Keratinocyte (primary cell): Measurements from ENCODE around the gene RPS3A. TPM values are rescaled to one million over a fixed set of nuclear protein-coding genes. Genes with fewer than 3 reads are reported as not detected.

Experiments used
- DNase-seq: peaks from one replicate; pipeline ENCODE4 v3.0.0-alpha.2; 2011; ENCODE audit warnings: low read depth, missing footprints, low spot score
- FAIRE-seq: peaks from 2 replicates; lab custom pipeline; 2011; peaks lifted over from hg19 to GRCh38; lab: Jason Lieb, UNC
- H2AFZ ChIP-seq: 2 replicates; pipeline ENCODE4 v1.6.0; 2012; ENCODE audit warnings: low read length, control low read depth, inconsistent platforms; ENCODE audit not compliant: control insufficient read depth
- H3K27ac ChIP-seq: 2 replicates; pipeline ENCODE4 v1.5.1; 2011; ENCODE audit warnings: low read length; ENCODE audit not compliant: control insufficient read depth, insufficient read depth
- H3K27me3 ChIP-seq: 3 replicates; pipeline ENCODE4 v1.6.0; 2011; ENCODE audit warnings: low read length; ENCODE audit not compliant: control insufficient read depth, insufficient read depth; ENCODE audit errors: extremely low read depth
- H3K36me3 ChIP-seq, 2 experiments: 2 replicates in 1 of 2; 3 replicates in 1 of 2; pipeline ENCODE4 v1.5.1; 2011; ENCODE audit warnings: low read length in 2 of 2, mild to moderate bottlenecking in 1 of 2; ENCODE audit not compliant: control insufficient read depth in 2 of 2, insufficient read depth in 2 of 2; ENCODE audit errors: extremely low read depth in 1 of 2
- H3K4me1 ChIP-seq: 3 replicates; pipeline ENCODE4 v1.5.1; 2011; ENCODE audit warnings: low read length; ENCODE audit not compliant: control insufficient read depth, insufficient read depth; ENCODE audit errors: extremely low read depth
- H3K4me2 ChIP-seq: 3 replicates; pipeline ENCODE4 v1.6.0; 2011; ENCODE audit warnings: low read depth, low read length; ENCODE audit not compliant: control insufficient read depth, insufficient read depth; ENCODE audit errors: extremely low read depth
- H3K4me3 ChIP-seq, 3 experiments: fragments of 200-600 bp in 1 of 3; sonication (generic) in 1 of 3; 2 replicates in 2 of 3; 3 replicates in 1 of 3; pipeline ENCODE4 v1.5.1; 2011 to 2016; ENCODE audit warnings: low read length in 3 of 3, mild to moderate bottlenecking in 3 of 3, control low read depth in 2 of 3, inconsistent platforms in 1 of 3, low read depth in 1 of 3, mixed read lengths in 1 of 3, mixed run types in 1 of 3, moderate library complexity in 1 of 3; ENCODE audit not compliant: control insufficient read depth in 2 of 3, insufficient read depth in 2 of 3; ENCODE audit errors: extremely low read depth in 1 of 3
- H3K79me2 ChIP-seq: 2 replicates; pipeline ENCODE4 v1.6.0; 2012; ENCODE audit warnings: low read length; ENCODE audit not compliant: control insufficient read depth, insufficient read depth
- H3K9ac ChIP-seq: 3 replicates; pipeline ENCODE4 v1.6.0; 2011; ENCODE audit warnings: low read length; ENCODE audit not compliant: control insufficient read depth, insufficient read depth; ENCODE audit errors: extremely low read depth
- H3K9me1 ChIP-seq: 3 replicates; pipeline ENCODE4 v1.6.0; 2011; ENCODE audit warnings: low read length; ENCODE audit not compliant: control insufficient read depth, insufficient read depth; ENCODE audit errors: extremely low read depth
- H3K9me3 ChIP-seq: 2 replicates; pipeline ENCODE4 v1.5.1; 2012; ENCODE audit warnings: low read depth, low read length; ENCODE audit not compliant: control insufficient read depth
- H4K20me1 ChIP-seq: 3 replicates; pipeline ENCODE4 v1.6.0; 2011; ENCODE audit warnings: low read length; ENCODE audit not compliant: control insufficient read depth, insufficient read depth; ENCODE audit errors: extremely low read depth
- EZH2 ChIP-seq: IDR thresholded peaks from one replicate; pipeline ENCODE4 v1.6.1; 2012; ENCODE audit warnings: inconsistent platforms, mild to moderate bottlenecking, low read length, moderate library complexity
- dilution Hi-C: fragments of 300-500 bp; cut with MboI; formaldehyde crosslinking; loops from one replicate; pipeline ENCODE4 v1.7.0; 2020; ENCODE audit warnings: low sequenced_read_pairs; ENCODE audit not compliant: extremely low pct_ligation_motif_present
- polyA plus RNA-seq, 5 experiments: library from polyadenylated mRNA; depleted of rRNA in 3 of 5; stranded (reverse) in 3 of 5; stranded (forward) in 1 of 5; unstranded in 1 of 5; fragments of >200 nt; gene quantifications; 1 replicate in 1 of 5; 2 replicates in 3 of 5; 3 replicates in 1 of 5; pipeline versions ENCODE4 v1.2.1 to v1.2.3, GENCODE V29; 2011 to 2012; ENCODE audit warnings: missing spikeins in 2 of 5, low read depth in 1 of 5, low replicate concordance in 1 of 5
- TF ChIP-seq, protein P1 (sequence below), 3 experiments: IDR thresholded peaks in 1 of 3; conservative IDR thresholded peaks in 1 of 3; optimal IDR thresholded peaks in 1 of 3; 2 replicates in 2 of 3; 3 replicates in 1 of 3; pipeline versions ENCODE3 to v1.5.1; 2011; ENCODE audit warnings: low read length in 3 of 3, mild to moderate bottlenecking in 3 of 3, moderate library complexity in 2 of 3, control low read depth in 1 of 3, inconsistent platforms in 1 of 3; ENCODE audit not compliant: insufficient read depth in 2 of 3; ENCODE audit errors: extremely low read depth in 1 of 3

Gene RPS3A
- polyA plus RNA-seq, 1 donor (not counting 4 experiments of a cell fraction or from before 2014, with no cell fraction given): 3,377 TPM

DNA sequence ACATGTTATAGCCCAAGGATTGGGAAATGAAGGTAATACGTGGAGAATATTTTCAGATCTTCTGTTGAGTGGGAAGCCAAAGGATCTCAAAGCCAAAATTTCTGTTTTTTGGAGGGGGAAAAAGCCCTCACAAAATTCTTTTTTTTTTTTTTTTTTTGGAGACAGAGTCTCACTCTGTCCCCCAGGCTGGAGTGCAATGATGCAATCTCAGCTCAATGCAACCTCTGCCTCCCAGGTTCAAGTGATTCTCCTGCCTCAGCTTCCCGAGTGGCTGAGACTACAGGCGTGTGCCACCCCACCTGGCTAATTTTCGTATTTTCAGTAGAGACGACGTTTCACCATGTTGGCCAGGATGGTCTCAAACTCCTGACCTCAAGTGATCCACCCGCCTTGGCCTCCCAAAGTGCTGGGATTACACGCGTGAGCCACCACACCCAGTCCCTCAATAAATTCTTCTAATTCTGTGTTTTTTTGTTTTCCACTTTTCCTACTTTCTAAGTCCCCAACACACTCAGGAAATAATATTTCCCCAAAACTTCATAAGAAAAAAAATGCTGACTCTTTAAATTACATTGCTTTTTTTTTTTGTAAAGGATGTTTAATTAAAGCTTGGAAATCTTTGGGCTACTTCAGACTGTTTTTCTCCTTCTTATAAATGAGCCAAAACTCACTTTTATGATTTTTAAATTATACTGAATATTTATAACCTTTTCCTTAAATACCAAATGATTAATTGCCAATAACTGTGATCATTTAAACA, 51.6 kb downstream of the RPS3A start:
- Histone ChIP-seq H3K27me3 (no peaks in the 10 kb centered on the region), H2AFZ (no peak overlapping the region), H3K79me2 (no peaks in the 10 kb centered on the region), H3K4me2 (no peak overlapping the region), H4K20me1 (no peaks in the 10 kb centered on the region), H3K36me3 (peaks cover 2 to 3% of the 10 kb centered on the region in 2 experiments), H3K9ac (no peak overlapping the region), H3K4me3 (no peak overlapping the region), H3K4me1 (peaks cover 2% of the 10 kb centered on the region), H3K9me1 (no peaks in the 10 kb centered on the region), H3K9me3 (no peaks in the 10 kb centered on the region), H3K27ac (no peak overlapping the region)
- FAIRE-seq (no peak), DNase-seq (no peak)
- TF ChIP-seq EZH2: no peak
- TF ChIP-seq, protein P1, sequence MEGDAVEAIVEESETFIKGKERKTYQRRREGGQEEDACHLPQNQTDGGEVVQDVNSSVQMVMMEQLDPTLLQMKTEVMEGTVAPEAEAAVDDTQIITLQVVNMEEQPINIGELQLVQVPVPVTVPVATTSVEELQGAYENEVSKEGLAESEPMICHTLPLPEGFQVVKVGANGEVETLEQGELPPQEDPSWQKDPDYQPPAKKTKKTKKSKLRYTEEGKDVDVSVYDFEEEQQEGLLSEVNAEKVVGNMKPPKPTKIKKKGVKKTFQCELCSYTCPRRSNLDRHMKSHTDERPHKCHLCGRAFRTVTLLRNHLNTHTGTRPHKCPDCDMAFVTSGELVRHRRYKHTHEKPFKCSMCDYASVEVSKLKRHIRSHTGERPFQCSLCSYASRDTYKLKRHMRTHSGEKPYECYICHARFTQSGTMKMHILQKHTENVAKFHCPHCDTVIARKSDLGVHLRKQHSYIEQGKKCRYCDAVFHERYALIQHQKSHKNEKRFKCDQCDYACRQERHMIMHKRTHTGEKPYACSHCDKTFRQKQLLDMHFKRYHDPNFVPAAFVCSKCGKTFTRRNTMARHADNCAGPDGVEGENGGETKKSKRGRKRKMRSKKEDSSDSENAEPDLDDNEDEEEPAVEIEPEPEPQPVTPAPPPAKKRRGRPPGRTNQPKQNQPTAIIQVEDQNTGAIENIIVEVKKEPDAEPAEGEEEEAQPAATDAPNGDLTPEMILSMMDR (optimal IDR thresholded peaks at IDR 0.05 in 1 of 3, IDR thresholded peaks at IDR 0.05 in 1 of 3, conservative IDR thresholded peaks at IDR 0.05 in 1 of 3; ENCODE audit: extremely low read depth in 1 of 3, insufficient read depth in 2 of 3, low read length in 3 of 3): no peak
- dilution Hi-C loops: no loop called here

DNA sequence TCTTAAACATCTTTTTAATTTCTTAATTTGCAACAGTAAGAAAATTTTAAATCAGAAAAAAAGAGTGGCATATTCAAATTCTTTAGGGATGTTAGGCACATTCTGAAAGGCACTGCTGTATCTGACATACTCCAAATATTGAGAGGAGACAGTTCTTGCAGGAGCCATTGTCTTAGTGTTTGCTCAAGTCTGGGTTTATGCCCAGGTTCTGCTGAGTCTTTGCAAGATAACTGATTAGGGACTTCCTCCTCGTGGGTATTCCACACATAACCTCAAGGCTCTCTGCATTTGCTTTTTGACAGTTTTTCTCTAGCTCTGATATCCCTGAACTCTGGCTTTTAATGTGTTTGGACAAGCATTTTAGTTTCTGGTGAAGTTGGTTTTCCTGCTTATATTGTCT, 52.6 kb downstream of the RPS3A start:
- Histone ChIP-seq H3K4me2 (no peak overlapping the region), H3K9ac (no peak overlapping the region), H3K9me1 (no peaks in the 10 kb centered on the region), H3K36me3 (peaks cover 1 to 2% of the 10 kb centered on the region in 2 experiments), H3K4me3 (no peak overlapping the region), H3K79me2 (no peaks in the 10 kb centered on the region), H4K20me1 (no peaks in the 10 kb centered on the region), H3K9me3 (no peaks in the 10 kb centered on the region), H3K27me3 (no peaks in the 10 kb centered on the region), H3K4me1 (peaks cover under 1% of the 10 kb centered on the region), H2AFZ (no peak overlapping the region), H3K27ac (no peak overlapping the region)
- no peak for DNase-seq
- dilution Hi-C loops: no loop called here
- FAIRE-seq: no peak
- TF ChIP-seq, protein P1 (optimal IDR thresholded peaks at IDR 0.05 in 1 of 3, IDR thresholded peaks at IDR 0.05 in 1 of 3, conservative IDR thresholded peaks at IDR 0.05 in 1 of 3; ENCODE audit: extremely low read depth in 1 of 3, insufficient read depth in 2 of 3, low read length in 3 of 3): no peak
- TF ChIP-seq EZH2: no peak
